ENCODE results near the gene OR5K2.
A peak's percentile ranks its signal among the peaks of the same experiment; 100 is the strongest.

DNA sequence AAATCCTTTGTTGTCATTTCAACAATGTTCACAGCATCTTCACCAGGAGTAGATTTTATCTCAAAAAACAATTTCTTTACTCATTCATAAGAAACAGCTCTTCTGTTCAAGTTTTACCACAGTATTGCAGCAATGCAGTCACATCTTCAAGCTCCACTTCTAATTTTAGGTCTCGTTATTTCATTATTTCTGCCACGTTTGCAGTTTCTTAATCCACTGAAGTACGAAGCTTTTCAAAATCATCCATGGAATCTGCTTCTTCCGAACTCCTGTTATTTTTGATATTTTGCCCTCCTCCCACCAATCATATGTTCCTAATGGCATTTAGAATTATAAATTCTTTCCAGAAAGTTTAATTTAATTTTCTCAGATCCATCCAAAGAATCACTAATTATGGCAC is 47.1 kb upstream of the OR5K2 start:
- TF ChIP-seq RCOR1 (IDR thresholded peaks at IDR 0.05; ENCODE audit: insufficient replicate concordance, low read length) (no peak), RAD21 (IDR thresholded peaks at IDR 0.05; ENCODE audit: low read length) (no peak), POLR2A (IDR thresholded peaks at IDR 0.05; ENCODE audit: low read depth, low read length) (no peak), CEBPB (IDR thresholded peaks at IDR 0.05; ENCODE audit: low read depth, low read length) (no peak), MXI1 (IDR thresholded peaks at IDR 0.05; ENCODE audit: borderline replicate concordance, low read depth, low read length) (no peak), RFX5 (IDR thresholded peaks at IDR 0.05; ENCODE audit: low read depth, low read length) (no peak), FOS (IDR thresholded peaks at IDR 0.05; ENCODE audit: low read depth, low read length) (no peak), MAFK (IDR thresholded peaks at IDR 0.05; ENCODE audit: low read depth, low read length) (0 out of 2 replicates have a peak, but pooled peaks have one; percentile 32), BHLHE40 (IDR thresholded peaks at IDR 0.05; ENCODE audit: low read depth, low read length) (no peak), SMC3 (IDR thresholded peaks at IDR 0.05; ENCODE audit: low read depth, low read length) (no peak)
- TF ChIP-seq, protein P1, sequence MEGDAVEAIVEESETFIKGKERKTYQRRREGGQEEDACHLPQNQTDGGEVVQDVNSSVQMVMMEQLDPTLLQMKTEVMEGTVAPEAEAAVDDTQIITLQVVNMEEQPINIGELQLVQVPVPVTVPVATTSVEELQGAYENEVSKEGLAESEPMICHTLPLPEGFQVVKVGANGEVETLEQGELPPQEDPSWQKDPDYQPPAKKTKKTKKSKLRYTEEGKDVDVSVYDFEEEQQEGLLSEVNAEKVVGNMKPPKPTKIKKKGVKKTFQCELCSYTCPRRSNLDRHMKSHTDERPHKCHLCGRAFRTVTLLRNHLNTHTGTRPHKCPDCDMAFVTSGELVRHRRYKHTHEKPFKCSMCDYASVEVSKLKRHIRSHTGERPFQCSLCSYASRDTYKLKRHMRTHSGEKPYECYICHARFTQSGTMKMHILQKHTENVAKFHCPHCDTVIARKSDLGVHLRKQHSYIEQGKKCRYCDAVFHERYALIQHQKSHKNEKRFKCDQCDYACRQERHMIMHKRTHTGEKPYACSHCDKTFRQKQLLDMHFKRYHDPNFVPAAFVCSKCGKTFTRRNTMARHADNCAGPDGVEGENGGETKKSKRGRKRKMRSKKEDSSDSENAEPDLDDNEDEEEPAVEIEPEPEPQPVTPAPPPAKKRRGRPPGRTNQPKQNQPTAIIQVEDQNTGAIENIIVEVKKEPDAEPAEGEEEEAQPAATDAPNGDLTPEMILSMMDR (conservative IDR thresholded peaks at IDR 0.05; ENCODE audit: low read depth, low read length), result no peak
- TF ChIP-seq, protein P2, sequence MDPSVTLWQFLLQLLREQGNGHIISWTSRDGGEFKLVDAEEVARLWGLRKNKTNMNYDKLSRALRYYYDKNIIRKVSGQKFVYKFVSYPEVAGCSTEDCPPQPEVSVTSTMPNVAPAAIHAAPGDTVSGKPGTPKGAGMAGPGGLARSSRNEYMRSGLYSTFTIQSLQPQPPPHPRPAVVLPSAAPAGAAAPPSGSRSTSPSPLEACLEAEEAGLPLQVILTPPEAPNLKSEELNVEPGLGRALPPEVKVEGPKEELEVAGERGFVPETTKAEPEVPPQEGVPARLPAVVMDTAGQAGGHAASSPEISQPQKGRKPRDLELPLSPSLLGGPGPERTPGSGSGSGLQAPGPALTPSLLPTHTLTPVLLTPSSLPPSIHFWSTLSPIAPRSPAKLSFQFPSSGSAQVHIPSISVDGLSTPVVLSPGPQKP (IDR thresholded peaks at IDR 0.05; ENCODE audit: borderline replicate concordance, low read depth, low read length), result no peak
- TF ChIP-seq, protein P3, sequence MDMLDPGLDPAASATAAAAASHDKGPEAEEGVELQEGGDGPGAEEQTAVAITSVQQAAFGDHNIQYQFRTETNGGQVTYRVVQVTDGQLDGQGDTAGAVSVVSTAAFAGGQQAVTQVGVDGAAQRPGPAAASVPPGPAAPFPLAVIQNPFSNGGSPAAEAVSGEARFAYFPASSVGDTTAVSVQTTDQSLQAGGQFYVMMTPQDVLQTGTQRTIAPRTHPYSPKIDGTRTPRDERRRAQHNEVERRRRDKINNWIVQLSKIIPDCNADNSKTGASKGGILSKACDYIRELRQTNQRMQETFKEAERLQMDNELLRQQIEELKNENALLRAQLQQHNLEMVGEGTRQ (IDR thresholded peaks at IDR 0.05; ENCODE audit: low read depth, low read length), result no peak
